BE2C (cell line): Measurements from ENCODE around the gene CDC25B.

ENCODE experiments used
- DNase-seq: peaks from one replicate; pipeline ENCODE4 v3.0.0-alpha.2; 2020
- H3K27me3 ChIP-seq: fragments of 250-450 bp; sonication (Bioruptor Pico); 2 replicates; pipeline ENCODE4 v1.5.1; 2020; ENCODE audit warnings: mild to moderate bottlenecking
- H3K36me3 ChIP-seq: fragments of 250-450 bp; sonication (Bioruptor Pico); 2 replicates; pipeline ENCODE4 v1.5.1; 2020; ENCODE audit warnings: mild to moderate bottlenecking
- H3K4me1 ChIP-seq: fragments of 250-450 bp; sonication (Bioruptor Pico); 2 replicates; pipeline ENCODE4 v1.5.1; 2020
- H3K4me3 ChIP-seq: 2 replicates; pipeline ENCODE4 v1.5.1; 2011; ENCODE audit warnings: low read depth, low read length
- H3K9me3 ChIP-seq: fragments of 250-450 bp; sonication (Bioruptor Pico); 2 replicates; pipeline ENCODE4 v1.5.1; 2020
- TF ChIP-seq, protein P1 (sequence below): IDR thresholded peaks from 2 replicates; pipeline ENCODE4 v1.5.1; 2012; ENCODE audit warnings: mild to moderate bottlenecking, low read depth, low read length

CDC25B gene

DNA sequence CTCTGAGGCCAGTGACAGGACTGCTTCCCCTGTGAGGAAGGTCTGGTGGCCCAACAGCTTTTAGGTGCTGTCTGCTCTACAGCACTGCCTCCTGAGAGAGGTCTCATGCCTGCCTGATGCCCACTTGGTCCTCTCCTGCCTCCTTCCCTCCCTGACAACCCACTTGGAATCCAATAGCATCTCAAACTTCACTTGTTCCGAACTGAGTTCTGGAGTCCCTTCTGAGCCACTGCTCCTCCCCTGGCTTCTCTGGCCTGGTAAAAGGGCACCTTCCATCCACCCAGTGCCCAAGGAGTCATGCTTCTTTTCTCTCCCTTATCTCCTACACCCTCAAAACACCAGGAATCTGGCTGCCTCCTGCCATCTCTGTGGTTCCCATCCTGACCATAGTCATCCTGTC lies 52.5 kb downstream of the CDC25B start:
- no peak for DNase-seq
- TF ChIP-seq, protein P1, sequence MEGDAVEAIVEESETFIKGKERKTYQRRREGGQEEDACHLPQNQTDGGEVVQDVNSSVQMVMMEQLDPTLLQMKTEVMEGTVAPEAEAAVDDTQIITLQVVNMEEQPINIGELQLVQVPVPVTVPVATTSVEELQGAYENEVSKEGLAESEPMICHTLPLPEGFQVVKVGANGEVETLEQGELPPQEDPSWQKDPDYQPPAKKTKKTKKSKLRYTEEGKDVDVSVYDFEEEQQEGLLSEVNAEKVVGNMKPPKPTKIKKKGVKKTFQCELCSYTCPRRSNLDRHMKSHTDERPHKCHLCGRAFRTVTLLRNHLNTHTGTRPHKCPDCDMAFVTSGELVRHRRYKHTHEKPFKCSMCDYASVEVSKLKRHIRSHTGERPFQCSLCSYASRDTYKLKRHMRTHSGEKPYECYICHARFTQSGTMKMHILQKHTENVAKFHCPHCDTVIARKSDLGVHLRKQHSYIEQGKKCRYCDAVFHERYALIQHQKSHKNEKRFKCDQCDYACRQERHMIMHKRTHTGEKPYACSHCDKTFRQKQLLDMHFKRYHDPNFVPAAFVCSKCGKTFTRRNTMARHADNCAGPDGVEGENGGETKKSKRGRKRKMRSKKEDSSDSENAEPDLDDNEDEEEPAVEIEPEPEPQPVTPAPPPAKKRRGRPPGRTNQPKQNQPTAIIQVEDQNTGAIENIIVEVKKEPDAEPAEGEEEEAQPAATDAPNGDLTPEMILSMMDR = no peak
- Histone ChIP-seq H3K27me3 (no peaks in the 10 kb centered on the region), H3K4me1 (peaks cover 3% of the 10 kb centered on the region; the same call in 1 of the 2 replicates), H3K36me3 (no peaks in the 10 kb centered on the region), H3K9me3 (no peaks in the 10 kb centered on the region), H3K4me3 (no peak overlapping the region)

DNA sequence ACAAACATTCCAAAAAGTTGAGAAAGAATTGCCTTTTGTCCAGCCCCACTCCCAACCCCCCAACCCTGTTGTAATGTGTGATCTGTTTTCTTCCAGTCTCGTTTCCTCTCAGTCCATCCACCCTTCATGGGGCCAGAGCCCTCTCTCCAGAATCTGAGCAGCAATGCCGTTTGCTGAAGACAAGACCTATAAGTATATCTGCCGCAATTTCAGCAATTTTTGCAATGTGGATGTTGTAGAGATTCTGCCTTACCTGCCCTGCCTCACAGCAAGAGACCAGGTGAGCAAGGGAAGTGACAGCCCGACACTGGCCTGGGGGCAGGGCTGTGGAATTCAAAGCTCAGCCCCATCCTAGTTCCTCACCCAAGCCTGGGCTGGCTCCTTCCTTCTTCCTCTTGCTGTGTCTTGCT lies 58.4 kb downstream of the CDC25B start:
- H3K36me3 ChIP-seq = peaks cover 23% of the 10 kb centered on the region
- H3K9me3 ChIP-seq = no peaks in the 10 kb centered on the region

More for the DNA sequence above, 58.4 kb downstream of the CDC25B start:
- no peak for DNase-seq
- no peak overlapping the region for H3K4me3 ChIP-seq
- no peaks in the 10 kb centered on the region for H3K27me3 ChIP-seq
- TF ChIP-seq, protein P1 = no peak
- H3K4me1 ChIP-seq = no peaks in the 10 kb centered on the region
